HepG2 (cell line): Measurements from ENCODE around the gene C1orf116. TPM values are rescaled to one million over a fixed set of nuclear protein-coding genes. Genes with fewer than 3 reads are reported as not detected.

Source experiments
- ATAC-seq: fragments of 200-7000 bp; cut with Tn5 transposase; 3 replicates; pipeline ENCODE4 v1.9.1; 2020; ENCODE audit warnings: mild to moderate bottlenecking, moderate library complexity
- BruUV-seq: library from RNA; stranded (reverse); fragments of 400-500 nt; replicated peaks from 2 replicates; lab custom pipeline; 2021; lab: Mats Ljungman, UMichigan
- CTCF ChIA-PET: fragments of 300-600 bp; formaldehyde crosslinking; extraction: SDS; loops from one replicate; lab custom pipeline; 2021; ENCODE audit warnings: low total read pairs, inconsistent platforms, low intra/inter-chr PET ratio; lab: Yijun Ruan, JAX
- POLR2A ChIA-PET: fragments of 350-600 bp; sonication (Branson Sonifier 250); formaldehyde crosslinking; loops from one replicate; lab custom pipeline; 2020; ENCODE audit warnings: antibody characterized with exemption, inconsistent platforms; lab: Yijun Ruan, JAX
- DNase-seq: peaks from one replicate; pipeline ENCODE4 v3.0.0-alpha.2; 2015; ENCODE audit warnings: low spot score
- FAIRE-seq: peaks from 3 replicates; lab custom pipeline; 2011; peaks lifted over from hg19 to GRCh38; lab: Jason Lieb, UNC
- H2AFZ ChIP-seq: one replicate; pipeline ENCODE4 v1.6.1; 2011; ENCODE audit warnings: low read length, inconsistent platforms
- H3K27ac ChIP-seq: fragments of 300-600 bp; 3 replicates; pipeline ENCODE4 v1.8.0; 2011; ENCODE audit warnings: mixed run types, mild to moderate bottlenecking, mixed read lengths, low read length, inconsistent platforms; ENCODE audit not compliant: insufficient read depth; ENCODE audit errors: extremely low read length
- H3K27me3 ChIP-seq, 2 experiments: fragments of 200-600 bp in 1 of 2; 2 replicates in 1 of 2; 3 replicates in 1 of 2; pipeline versions ENCODE4 v1.6.0 to v1.8.0; 2011; ENCODE audit warnings: low read length in 2 of 2, mild to moderate bottlenecking in 2 of 2, moderate library complexity in 2 of 2, inconsistent platforms in 1 of 2; ENCODE audit not compliant: insufficient read depth in 2 of 2, control insufficient read depth in 1 of 2
- H3K36me3 ChIP-seq, 2 experiments: fragments of 200-600 bp in 1 of 2; replicated peaks in 1 of 2; 2 replicates in 1 of 2; 3 replicates in 1 of 2; pipeline versions ENCODE4 v1.5.1 to v1.8.0; 2011; ENCODE audit warnings: low read length in 2 of 2, inconsistent platforms in 1 of 2; ENCODE audit not compliant: insufficient read depth in 2 of 2, control insufficient read depth in 1 of 2
- H3K4me1 ChIP-seq: 2 replicates; pipeline ENCODE4 v1.5.1; 2012; ENCODE audit warnings: low read length, inconsistent platforms; ENCODE audit not compliant: insufficient read depth
- H3K4me2 ChIP-seq: 2 replicates; pipeline ENCODE4 v1.6.0; 2011; ENCODE audit warnings: low read depth, low read length, inconsistent platforms
- H3K4me3 ChIP-seq, 3 experiments: fragments of 200-600 bp in 1 of 3; sonication (generic), shearing (Covaris generic) in 1 of 3; replicated peaks in 1 of 3; 2 replicates each; pipeline ENCODE4 v1.5.1; 2011 to 2016; ENCODE audit warnings: low read length in 3 of 3, inconsistent platforms in 2 of 3, low read depth in 2 of 3, mild to moderate bottlenecking in 2 of 3, control low read depth in 1 of 3, mixed read lengths in 1 of 3; ENCODE audit not compliant: insufficient read depth in 1 of 3
- H3K79me2 ChIP-seq: one replicate; pipeline ENCODE4 v1.6.1; 2011; ENCODE audit warnings: low read length, inconsistent platforms; ENCODE audit not compliant: insufficient read depth
- H3K9ac ChIP-seq: 2 replicates; pipeline ENCODE4 v1.6.0; 2011; ENCODE audit warnings: mild to moderate bottlenecking, low read depth, low read length, inconsistent platforms; ENCODE audit not compliant: insufficient read depth
- H3K9me3 ChIP-seq: 2 replicates; pipeline ENCODE4 v1.5.1; 2012; ENCODE audit warnings: mild to moderate bottlenecking, low read length
- H4K20me1 ChIP-seq: 2 replicates; pipeline ENCODE4 v1.6.0; 2011; ENCODE audit warnings: inconsistent platforms, mild to moderate bottlenecking, low read length, moderate library complexity; ENCODE audit not compliant: insufficient read depth
- JARID2 ChIP-seq: sonication (generic); formaldehyde crosslinking; IDR thresholded peaks from 2 replicates; pipeline ENCODE4 v1.8.1; 2023; ENCODE audit warnings: missing genetic modification reagents, inconsistent platforms; ENCODE audit not compliant: insufficient replicate concordance
- MED1 ChIP-seq: sonication (generic); formaldehyde crosslinking; IDR thresholded peaks from 2 replicates; pipeline ENCODE4 v1.4.0; 2020; ENCODE audit warnings: missing genetic modification reagents
- RFX5 ChIP-seq: IDR thresholded peaks from 2 replicates; pipeline ENCODE4 v1.6.1; 2011; ENCODE audit warnings: low read depth, low read length, improper control_type of control experiment
- SIN3A ChIP-seq: IDR thresholded peaks from 2 replicates; pipeline ENCODE4 v1.6.1; 2011; ENCODE audit warnings: low read depth, mild to moderate bottlenecking, control low read depth, low read length, borderline replicate concordance
- SP140L ChIP-seq: sonication (generic); formaldehyde crosslinking; IDR thresholded peaks from 2 replicates; pipeline ENCODE4 v1.4.0; 2020; ENCODE audit warnings: missing genetic modification reagents, borderline replicate concordance
- ZNF253 ChIP-seq: sonication (generic); formaldehyde crosslinking; IDR thresholded peaks from 2 replicates; pipeline ENCODE4 v1.8.0; 2022; ENCODE audit warnings: mild to moderate bottlenecking, missing genetic modification reagents, borderline replicate concordance
- ZNF552 ChIP-seq: sonication (generic); formaldehyde crosslinking; IDR thresholded peaks from 2 replicates; pipeline ENCODE4 v1.9.0; 2022; ENCODE audit warnings: missing genetic modification reagents, mild to moderate bottlenecking, borderline replicate concordance
- ZNF850 ChIP-seq: sonication (generic); formaldehyde crosslinking; conservative IDR thresholded peaks from 2 replicates; pipeline ENCODE4 v1.9.0; 2021; ENCODE audit warnings: mild to moderate bottlenecking, missing genetic modification reagents
- WGBS: methylation state at CpG from one replicate; pipeline ENCODE4 v1.1.6; 2017; ENCODE audit warnings: low lambda C conversion rate; 5-methylcytosine and 5-hydroxymethylcytosine counted together
- in situ Hi-C: cut with HindIII; loops from 2 replicates; pipeline ENCODE4 v1.10.0; 2017; ENCODE audit warnings: low pct_unique_long_range_greater_than_20kb; ENCODE audit not compliant: extremely low pct_ligation_motif_present
- intact Hi-C: fragments of 100-400 bp; cut with micrococcal nuclease; formaldehyde crosslinking; loops from one replicate; pipeline ENCODE4 v1.10.0; 2022; ENCODE audit not compliant: unreplicated experiment
- polyA plus RNA-seq, 8 experiments: library from polyadenylated mRNA; depleted of rRNA in 3 of 8; stranded (reverse) in 7 of 8; unstranded in 1 of 8; fragments of >200 nt; fragmentation: Illumina TruSeq in 4 of 8; extraction: Trizol in 4 of 8; gene quantifications; 2 replicates each; pipeline versions ENCODE4 v1.2.1 to v1.2.3, GENCODE V29; 2011 to 2016; ENCODE audit warnings: low read depth in 4 of 8, missing spikeins in 1 of 8, mixed read lengths in 1 of 8; ENCODE audit not compliant: insufficient read depth in 1 of 8
- total RNA-seq, 5 experiments: library from RNA; depleted of rRNA; stranded (reverse); fragments of >200 nt; fragmentation: Illumina TruSeq; extraction: Trizol; gene quantifications; 2 replicates each; pipeline ENCODE4 v1.2.3, GENCODE V29; 2016; ENCODE audit warnings: low read depth in 1 of 5
- TF ChIP-seq, protein P1 (sequence below): sonication (generic); formaldehyde crosslinking; IDR thresholded peaks from 2 replicates; pipeline ENCODE4 v1.4.0; 2020; ENCODE audit warnings: mild to moderate bottlenecking, missing genetic modification reagents

C1orf116 gene
- total and polyA plus RNA-seq, 2 of the 13 experiments (the other 11 are each of a cell fraction or from before 2014, with no cell fraction given): 0.51 to 0.95 TPM

DNA sequence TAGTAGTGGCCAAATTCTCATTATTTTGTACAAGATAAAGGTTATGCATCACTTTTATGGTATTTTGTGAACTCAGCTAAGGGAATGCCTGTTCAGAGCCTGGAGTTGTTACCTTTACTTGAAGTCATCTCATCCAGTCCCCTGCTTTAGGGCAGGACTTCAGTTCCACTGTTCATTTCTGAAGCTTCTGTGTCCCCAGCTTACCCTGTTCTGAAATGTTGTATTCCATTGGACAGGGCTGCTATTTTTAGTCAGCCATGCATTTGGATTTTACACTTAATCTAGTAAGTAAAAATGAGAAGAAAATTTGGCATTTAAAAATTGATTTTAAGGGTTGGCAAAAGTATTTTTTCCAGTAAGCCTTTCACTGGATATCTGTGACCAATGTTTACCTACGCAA is 44.5 kb upstream of the C1orf116 start:
- Histone ChIP-seq H3K4me3 (no peak overlapping the region), H3K9ac (no peak overlapping the region), H3K27me3 (no peaks in the 10 kb centered on the region), H4K20me1 (no peaks in the 10 kb centered on the region), H3K27ac (no peak overlapping the region), H3K36me3 (0 out of 5 replicates have a peak, but pooled peaks cover 0 to 4% of the 10 kb centered on the region in 2 experiments), H3K4me1 (0 out of 2 replicates have a peak, but pooled peaks cover 6% of the 10 kb centered on the region), H3K79me2 (no peaks in the 10 kb centered on the region), H3K4me2 (no peak overlapping the region), H2AFZ (no peak overlapping the region), H3K9me3 (no peaks in the 10 kb centered on the region)
- no peak for FAIRE-seq
- 97% methylated on average over 1 of the region's 1 CpG for WGBS
- TF ChIP-seq SP140L (CRISPR knock-in tag): no peak
- no peak for TF ChIP-seq RFX5
- no peak for TF ChIP-seq ZNF552 (CRISPR knock-in tag)
- no peak for TF ChIP-seq ZNF850
- TF ChIP-seq MED1: no peak
- TF ChIP-seq JARID2: no peak
- TF ChIP-seq SIN3A: no peak
- TF ChIP-seq, protein P1, sequence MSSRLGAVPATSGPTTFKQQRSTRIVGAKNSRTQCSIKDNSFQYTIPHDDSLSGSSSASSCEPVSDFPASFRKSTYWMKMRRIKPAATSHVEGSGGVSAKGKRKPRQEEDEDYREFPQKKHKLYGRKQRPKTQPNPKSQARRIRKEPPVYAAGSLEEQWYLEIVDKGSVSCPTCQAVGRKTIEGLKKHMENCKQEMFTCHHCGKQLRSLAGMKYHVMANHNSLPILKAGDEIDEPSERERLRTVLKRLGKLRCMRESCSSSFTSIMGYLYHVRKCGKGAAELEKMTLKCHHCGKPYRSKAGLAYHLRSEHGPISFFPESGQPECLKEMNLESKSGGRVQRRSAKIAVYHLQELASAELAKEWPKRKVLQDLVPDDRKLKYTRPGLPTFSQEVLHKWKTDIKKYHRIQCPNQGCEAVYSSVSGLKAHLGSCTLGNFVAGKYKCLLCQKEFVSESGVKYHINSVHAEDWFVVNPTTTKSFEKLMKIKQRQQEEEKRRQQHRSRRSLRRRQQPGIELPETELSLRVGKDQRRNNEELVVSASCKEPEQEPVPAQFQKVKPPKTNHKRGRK (CRISPR knock-in tag): no peak
- no peak for TF ChIP-seq ZNF253 (CRISPR knock-in tag)
- CTCF ChIA-PET: interaction anchor here (1.4 to 2.5 kb wide), 4 partner anchors 27 to 328 kb away, joined by 4 to 14 read pairs (median 8); partner anchors contain the start of gene YOD1
- POLR2A ChIA-PET: interaction anchor here (0.9 kb wide), 1 partner anchor 24 kb away, joined by 3 read pairs; the partner anchor contains the start of gene PFKFB2
- intact Hi-C loops: loop anchor here (1.0 to 10.0 kb wide), 3 partner anchors 27 to 342 kb away; no protein-coding TSS in a partner anchor
- DNase-seq: no peak
- in situ Hi-C loops: loop anchor here (10.0 kb wide), 1 partner anchor 142 kb away; no protein-coding TSS in a partner anchor
- ATAC-seq: no peak
- BruUV-seq: no TSS peak
